NCI-H146 treated with DMSO at 0.1 percent for 48 hours (cell line): Measurements from ENCODE around the gene PLK1.
"Not testable (repeated sequence)": the region's sequence is repeated elsewhere in the genome, so short reads cannot be mapped to it uniquely, and the experiment has no call there.

ENCODE experiments used
- DNase-seq: peaks from one replicate; lab custom pipeline; 2025; ENCODE audit not compliant: unreplicated experiment; lab: John Stamatoyannopoulos, UW

The PLK1 gene

DNA sequence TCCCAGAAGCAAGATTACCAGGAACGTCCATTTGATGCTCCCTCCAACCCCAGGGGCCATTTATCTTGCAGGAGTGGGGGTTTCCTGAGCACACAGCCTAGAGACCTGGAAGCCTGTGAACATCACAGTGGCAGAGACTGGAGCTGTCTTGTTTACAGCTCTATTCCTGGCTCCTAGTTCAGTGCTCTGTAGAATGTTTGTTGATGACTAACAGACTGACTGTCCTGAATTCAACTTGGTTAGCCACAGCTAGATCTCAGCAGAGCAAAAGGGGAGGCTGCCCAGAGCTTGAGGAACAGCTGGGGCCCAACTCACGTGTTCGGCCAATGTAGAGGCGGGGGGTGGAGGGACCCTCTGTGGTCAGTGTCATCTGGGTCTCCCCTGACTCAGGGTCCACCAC is 27.8 kb downstream of the PLK1 start:
- no peak for DNase-seq

DNA sequence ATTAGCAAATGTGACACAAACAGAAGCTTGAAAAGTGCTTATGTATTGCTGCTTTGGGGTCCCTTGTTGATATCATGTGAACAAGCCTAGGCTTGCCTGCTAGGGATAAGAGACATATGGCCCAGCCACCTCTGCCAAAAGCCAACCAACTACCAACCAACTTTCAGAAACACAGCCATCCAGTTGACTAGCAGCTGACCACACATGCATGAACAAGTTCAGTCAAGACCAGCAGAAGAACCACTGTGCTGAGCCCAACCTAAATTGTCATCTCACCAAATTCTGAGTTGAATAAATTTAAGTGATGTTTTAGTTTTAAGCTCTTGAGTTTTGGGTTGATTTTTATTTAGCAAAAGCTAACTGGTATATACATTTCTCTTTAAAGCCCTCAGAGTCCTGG is 30.8 kb downstream of the PLK1 start:
- no peak for DNase-seq

GRCh38 chr16:23710008-23710407 is 31.3 kb downstream of the PLK1 start:
- DNase-seq = no peak

DNA sequence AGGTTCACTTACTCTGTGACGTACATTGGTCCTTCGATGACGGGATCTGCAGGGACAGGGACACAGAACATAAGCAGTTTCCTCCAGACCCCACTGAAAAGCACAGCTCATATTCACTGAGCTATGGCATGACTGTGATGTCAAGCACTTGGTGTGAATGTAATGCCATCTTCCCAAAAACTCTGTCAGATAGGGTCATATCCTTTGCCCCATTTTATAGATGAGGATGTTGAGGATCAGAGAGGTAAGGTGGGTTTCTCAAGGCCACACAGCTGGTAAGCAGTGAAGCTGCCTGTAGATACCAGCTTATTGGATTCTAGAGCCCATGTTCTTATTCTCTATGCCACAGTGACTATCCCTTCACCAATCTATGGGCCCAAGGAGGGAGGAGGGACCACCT is 31.8 kb downstream of the PLK1 start:
- no peak for DNase-seq

- no peak for DNase-seq
Observed at GRCh38 chr16:23711785-23712184, 33.1 kb downstream of the PLK1 start.

- DNase-seq = no peak
Observed at GRCh38 chr16:23712976-23713375, 34.3 kb downstream of the PLK1 start, which contains the start of gene ERN2. ERN2 (minus strand) TSS chr16:23713222; CDS start chr16:23713187, 35 bp downstream.

GRCh38 chr16:23716484-23716883 is 37.8 kb downstream of the PLK1 start:
- no peak for DNase-seq

DNA sequence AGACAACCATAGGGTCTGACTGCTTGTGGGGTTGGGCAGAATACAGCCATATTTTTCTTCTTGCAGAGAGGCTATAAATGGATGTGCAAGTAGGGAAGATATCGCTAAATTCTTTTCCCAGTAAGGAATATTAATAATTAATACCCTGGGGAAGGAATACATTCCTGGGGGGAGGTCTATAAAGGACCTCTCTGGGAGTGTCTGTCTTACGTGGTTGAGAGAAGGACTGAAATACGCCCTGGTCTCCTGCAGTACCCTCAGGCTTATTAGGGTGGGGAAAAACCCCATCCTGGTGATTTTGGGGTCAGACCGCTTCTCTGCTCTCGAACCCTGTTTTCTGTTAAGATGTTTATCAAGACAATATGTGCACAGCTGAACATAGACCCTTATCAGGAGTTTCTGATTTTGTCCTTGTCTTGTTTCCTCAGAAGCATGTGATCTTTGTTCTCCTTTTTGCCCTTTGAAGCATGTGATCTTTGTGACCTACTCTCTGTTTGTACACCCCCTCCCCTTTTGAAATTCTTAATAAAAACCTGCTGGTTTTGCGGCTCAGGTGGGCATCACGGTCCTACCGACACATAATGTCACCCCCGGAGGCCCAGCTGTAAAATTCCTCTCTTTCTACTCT is 44.0 kb downstream of the PLK1 start:
- not testable (repeated sequence) for DNase-seq

DNA sequence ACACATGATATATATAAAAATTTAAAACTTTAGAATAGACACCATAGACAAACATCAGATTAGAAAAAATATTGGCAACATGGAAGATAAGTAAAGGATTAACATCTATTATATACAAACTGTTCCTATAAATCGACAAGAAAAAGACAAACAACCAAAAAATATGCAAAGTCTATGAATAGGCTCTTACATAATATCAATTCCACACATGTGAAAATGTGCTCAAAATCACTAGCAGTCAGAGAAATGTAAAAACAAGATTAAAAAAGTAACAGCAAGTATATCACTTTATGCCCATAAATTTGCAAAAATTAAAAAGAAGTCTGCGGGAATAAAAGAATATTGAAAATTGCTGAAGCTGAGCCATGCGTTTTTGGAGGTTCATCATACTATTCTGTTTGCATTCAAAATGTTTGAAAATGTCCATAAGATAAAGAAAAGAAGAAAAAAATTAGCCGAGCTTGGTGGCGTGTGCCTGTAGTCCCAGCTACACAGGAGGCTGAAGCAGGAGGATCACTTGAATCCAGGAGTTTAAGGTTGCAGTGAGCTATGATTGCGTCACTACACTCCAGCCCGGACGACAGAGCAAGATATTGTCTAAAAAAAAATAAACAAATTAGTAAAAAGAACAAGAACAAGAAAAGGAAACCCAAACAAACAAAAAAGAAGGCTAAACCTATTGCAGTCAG is 45.6 kb downstream of the PLK1 start:
- DNase-seq = no peak

GRCh38 chr16:23724785-23725131 is 46.1 kb downstream of the PLK1 start:
- DNase-seq = no peak

DNA sequence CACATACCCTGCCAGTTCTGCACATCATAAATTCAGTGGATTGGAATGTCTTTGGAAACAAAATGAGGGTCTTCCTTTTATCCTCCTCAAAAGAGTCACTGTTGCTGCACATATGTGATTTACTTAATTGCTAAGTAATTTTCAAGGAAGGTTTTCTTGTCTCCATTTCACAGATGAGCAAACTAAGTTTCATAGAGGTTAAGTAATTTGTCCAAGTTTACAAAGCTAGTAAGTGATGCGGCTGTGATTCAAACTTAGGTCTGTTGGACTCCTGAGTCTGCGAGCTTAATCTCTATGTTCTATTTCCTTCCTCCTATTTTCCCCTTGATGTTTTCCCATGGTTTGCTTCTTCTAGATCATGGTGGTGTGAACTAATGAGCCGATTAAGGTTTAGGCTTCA is 48.0 kb downstream of the PLK1 start:
- no peak for DNase-seq

- DNase-seq = no peak
Observed at GRCh38 chr16:23728112-23728477, 49.4 kb downstream of the PLK1 start.

DNA sequence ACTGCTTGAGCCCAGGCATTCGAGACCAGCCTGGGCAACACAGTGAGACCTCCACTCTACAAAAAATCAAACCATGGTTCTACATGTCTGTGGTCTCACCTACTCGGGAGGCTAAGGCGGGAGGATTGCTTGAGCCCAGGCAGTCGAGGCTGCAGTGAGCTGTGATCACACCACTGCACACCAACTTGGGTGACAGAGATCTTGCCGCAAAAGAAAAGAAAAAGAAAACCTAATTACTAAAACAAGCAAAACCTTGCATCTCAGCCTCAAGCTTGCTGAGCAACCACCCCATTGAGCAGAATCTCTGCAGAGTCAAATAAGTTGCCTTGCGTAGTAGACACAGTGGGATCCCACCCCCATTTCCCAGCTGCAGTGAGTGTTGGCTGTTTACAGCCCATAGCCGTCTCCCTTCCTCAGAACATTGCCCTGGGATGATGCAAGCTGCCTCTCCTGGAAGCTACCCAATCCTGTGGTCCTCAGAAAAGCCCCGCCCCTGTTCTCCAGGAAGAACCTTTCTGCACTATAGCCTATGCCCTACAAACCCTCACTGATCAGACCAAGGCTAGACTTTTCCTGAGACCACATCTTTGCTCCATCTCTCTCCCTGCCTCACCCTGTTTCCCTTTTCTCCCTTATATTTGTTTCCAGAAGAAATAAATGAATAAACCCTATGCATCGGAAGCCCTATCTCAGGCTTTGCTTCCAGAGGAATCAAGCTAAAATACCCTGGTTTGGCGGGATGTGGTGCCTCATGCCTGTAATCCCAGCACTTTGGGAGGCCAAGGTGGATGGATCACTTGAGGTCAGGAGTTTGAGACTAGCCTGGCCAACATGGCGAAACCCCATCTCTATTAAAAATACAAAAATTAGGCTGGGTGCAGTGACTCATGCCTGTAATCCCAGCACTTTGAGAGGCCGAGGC is 51.1 kb downstream of the PLK1 start:
- DNase-seq = no peak

GRCh38 chr16:23734176-23734893 is 55.6 kb downstream of the PLK1 start:
- DNase-seq = no peak

GRCh38 chr16:23737423-23738028 is 58.8 kb downstream of the PLK1 start:
- not testable (repeated sequence) for DNase-seq

DNA sequence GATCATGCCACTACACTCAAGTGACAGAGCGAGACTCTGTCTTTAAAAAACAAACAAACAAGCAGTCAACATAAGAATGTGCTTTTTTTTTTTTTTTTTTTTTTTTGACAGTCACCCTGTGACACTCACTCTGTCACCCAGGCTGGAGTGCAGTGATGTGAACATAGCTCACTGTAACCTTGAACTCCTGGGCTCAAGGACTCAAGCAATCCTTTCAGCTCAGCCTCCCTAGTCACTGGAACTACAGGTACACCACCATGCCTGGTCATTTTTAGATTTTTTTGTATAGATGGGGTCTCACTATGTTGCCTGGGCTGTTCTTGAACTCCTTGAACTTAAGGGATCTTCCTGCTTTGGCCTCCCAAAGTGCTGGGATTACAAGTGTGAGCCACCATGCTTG is 60.8 kb downstream of the PLK1 start:
- DNase-seq = no peak
